Measurements from ENCODE around the gene SERINC5.
"Not testable (repeated sequence)": the region's sequence is repeated elsewhere in the genome, so short reads cannot be mapped to it uniquely, and the experiment has no call there.

SERINC5 gene

DNA sequence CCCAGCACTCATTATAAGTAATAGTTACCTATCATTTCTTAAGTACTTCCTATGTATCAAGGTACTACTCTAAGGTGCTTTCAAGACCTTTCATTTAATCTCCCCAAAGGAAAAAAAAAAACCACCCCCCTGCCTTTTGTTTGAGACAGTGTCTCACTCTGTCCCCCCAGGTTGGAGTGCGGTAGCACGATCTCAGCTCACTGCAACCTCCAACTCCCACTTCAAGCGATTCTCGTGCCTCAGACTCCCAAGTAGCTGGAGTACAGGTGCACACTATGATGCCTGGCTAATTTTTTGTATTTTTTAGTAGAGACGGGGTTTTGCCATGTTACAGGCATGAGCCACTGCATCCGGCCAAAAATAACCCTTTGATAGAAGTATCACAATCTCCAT, 29.9 kb downstream of the SERINC5 start:
- no peak for DNase-seq

DNA sequence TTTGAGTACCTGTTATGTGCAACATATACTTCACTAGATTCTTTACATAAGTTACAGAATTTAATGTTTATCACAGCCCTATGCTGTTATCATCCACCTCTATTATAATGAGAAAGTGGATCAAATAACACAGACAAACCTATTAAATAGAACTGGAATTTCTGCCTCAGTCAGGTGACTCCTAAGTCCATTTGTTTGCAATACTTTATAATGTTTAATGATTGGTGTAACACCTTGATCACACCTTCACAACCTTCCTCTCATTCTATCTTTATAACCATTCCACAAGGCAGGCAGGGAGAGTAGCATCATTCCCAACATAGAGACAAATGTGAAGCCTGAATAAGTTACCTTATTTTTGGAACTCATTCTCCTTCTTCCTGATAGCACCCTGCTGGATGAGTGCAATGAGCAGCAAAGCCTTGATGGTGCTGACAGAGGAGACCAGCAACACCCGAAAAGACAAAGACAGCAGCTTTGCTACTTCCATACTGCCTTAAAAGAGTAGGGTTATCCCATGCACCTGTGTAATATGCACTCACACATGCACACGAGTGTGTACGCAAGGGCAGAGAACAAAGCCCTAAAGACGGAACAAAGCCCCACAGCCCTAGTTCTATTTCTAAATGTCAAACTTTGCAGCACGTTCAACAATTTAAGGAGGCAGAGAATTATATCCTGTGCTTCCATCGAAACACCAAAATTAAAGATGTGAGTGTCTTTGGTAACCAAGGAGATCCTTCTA, 30.5 kb downstream of the SERINC5 start:
- DNase-seq: no peak

DNA sequence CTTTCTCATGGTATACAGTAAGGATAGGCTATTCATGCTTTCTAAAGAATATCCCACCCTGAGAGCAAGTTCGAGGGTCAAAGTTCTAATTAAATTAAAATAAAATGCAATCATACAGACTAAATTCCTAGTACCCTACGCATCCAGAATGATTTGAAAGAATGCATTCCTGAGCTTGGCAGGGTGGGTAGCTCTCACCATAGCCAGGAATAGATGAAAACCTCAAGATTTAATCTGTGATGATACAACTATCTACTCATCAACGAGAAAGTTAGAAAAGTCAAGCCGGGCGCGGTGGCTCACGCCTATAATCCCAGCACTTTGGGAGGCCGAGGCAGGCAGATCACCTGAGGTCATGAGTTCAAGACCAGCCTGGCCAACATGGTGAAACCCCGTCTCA, 32.3 kb downstream of the SERINC5 start:
- DNase-seq: no peak

DNA sequence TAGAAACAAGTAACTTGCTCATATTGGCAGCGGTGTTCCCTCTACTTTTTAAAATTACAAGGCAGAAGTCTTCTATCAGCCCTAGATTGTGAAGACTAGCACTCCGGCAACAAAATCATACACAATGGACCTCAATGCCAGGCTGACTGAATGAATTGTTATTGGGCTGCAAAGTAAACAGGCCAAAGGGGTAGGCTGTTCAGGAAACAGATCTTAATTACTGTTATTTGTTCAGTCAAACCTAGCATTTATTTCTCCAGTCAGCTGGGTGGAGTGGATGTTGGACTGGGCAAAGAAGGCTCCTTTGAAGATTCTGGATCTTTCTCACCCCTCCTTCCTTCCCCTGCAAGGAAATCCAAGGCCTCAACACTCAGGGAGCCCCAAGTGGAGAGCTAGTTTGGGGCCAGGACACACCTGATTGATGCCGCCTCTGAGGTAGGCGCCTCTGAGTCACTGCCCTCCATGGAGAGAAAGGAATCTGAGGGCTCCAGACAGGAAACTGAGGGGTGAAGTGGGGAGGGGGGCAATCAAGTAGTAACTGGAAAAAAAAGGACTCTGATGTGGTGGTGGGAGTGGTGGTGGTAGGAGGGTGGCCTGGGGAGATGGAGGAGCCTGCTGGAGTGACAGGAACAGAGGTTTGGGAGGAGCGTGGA, 35.5 kb downstream of the SERINC5 start:
- no peak for DNase-seq

DNA sequence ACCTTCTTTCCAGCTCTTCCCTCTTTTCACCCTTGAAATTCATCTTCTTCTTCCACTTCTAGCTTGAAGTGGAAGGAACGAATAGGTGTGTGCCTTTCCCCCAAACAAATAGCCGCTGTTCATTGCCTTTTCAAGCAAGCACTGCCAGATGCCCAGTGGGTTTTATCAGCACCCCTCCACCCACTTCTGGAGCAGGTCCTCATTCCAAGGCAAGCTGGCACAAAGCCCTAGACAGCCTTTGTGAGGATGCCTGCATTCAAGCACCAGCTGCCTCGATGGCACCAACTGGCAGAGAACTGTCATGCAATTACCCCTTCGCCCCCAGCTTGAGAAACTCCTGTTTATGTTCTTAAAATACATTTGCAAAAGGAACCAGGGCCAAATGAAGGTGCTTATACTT, 36.5 kb downstream of the SERINC5 start:
- DNase-seq: no peak

DNA sequence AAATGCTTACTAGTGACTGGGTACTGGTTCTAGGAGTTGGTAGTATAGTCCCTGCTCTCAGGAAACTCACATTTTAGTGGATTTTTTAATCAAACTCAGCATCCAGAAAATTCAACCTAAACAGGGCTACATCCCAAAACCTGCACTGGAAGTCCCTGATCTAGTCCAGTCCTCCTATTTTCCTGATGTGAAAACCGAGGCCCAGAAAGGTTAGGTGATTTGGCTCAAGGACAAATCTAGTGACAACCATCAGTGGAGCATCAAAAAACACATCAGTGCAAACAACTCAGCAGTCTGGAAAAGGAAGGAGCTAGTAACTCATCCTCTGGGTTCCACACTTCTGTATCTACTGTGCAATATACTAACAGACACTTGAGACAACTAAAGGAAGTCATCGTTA, 38.2 kb downstream of the SERINC5 start:
- DNase-seq: no peak

DNA sequence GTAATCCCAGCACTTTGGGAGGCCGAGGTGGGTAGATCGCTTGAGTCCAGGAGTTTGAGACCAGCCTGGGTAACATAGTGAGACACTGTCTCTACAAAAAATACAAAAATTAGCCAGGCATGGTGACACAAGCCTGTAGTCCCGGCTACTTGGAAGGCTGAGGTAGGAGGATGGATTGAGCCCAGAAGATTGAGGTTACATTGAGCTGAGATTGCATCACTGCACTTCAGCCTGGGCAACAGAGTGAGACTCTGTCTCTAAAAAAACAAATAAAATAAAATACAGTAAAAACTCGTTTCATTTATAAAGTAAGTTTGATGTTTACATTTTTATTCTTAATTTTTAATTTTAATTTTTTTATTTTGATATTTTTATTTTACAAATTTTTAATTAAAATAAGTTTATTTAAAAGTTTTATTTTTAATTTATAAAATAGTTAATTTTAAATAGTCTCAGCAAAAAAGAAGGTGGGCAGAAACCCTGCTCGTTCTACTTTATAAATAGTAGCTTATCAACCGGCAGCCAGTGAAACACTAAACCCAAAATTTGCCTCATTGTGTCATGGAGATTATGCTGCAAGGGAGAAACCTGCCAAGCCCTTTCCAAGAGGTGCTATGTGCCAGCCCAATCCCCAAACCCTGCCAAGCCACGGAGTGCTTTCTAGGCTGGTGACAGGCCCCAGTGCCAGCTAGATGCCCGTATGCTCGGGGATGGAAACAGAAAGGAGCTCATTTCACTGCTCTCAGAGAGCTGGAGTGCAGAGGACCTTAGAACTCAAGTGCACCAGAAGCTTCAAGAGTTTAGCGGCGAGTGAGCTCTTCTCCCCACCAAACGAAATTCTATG, 38.9 kb downstream of the SERINC5 start:
- DNase-seq: peak; percentile 84

DNA sequence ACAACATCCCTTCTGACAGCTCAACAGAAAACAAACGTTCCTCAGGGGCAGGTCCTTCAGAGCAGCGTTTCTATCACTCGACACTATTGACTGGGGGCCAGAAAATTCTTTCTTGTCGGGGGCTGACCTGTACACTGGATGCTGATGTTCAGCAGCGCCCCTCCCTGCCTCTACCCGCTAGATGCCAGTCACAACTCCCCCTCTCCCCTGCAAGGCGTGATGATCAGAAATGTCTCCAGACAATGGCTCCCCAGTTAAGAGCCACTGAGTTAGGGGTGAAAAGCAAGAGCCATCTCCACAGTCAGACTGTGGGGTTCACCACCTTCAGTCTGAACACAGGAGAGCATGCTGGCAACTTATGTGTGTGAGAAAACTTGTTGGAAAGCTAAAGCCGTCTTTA, 39.8 kb downstream of the SERINC5 start:
- no peak for DNase-seq

DNA sequence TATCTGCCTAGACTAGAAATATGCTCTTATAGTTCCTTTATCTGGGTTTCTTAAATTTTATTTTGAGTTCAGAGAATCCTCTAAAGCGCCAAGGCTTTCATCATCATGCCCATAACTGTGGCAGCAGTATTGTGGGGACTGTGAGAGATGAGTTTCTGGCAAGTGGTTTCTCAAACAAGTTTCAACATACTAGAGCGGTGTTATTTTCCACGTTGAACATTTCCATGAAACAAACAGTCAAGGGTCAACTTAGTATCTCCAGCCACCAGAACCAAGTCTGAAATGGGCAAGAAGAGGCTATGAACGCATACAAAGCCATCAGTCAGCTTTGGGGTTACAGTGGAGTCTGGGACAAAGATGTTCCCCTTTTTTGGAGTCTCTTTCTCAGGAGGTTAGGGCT, 40.3 kb downstream of the SERINC5 start:
- no peak for DNase-seq

DNA sequence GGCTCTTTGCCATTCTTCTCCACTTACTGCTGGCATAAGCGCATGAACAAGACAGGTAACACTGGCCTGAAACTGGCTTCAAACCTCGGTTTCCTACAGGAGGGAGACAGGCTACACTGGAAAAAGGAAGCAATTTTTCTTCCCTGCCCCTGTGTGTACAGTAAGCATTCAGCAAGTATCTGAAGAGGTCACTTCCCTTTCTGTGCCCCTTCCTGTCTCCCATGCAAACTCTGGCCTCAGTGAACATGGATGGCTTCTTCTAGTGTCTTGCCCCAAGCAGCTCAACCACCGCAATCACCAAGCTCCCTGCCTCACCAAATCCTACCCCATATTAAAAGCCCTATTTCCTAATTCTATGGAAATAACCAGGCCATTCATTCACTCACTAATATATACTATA, 42.4 kb downstream of the SERINC5 start:
- DNase-seq: no peak

DNA sequence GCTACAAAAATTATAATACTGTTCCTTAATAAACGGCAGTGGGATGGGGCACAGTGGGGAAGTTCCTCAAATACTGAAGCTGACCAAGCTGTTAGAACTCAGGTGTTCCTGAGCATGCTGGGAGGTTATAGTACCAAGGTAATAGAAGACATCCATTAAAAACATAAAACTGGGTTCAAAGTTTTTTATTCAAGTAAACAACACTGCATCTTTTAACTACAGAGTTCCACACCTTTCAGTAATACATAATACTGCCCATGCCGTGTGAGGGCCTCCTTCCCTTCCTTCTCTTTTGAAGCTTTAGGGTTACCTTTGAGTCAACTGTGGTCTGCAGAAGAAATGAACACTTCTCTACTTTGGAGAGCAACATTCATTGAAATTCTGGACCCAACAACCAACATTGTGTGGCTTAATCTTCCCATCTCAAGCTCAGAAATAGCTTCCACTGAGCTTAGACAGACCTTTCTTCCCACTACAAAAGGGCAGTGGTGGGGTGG, 43.6 kb downstream of the SERINC5 start:
- no peak for DNase-seq

DNA sequence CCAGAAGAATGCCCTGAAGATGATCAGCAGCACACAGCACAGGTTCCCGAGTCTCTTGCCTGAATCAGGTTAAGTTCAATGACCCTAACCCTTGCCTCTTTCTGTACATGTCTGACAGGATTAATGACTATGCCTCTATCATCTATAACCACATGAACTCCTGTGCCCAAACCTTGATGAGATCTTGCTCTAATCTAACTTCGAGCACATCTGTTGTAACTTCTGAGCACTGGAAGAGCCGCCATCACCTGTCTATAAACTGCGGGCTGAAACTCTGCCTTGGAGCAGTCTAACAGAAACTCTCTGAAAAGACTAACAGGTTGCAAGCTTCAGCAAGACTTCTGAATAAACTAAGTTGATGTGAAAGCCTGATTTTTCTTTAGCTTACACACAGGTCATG, 44.5 kb downstream of the SERINC5 start:
- no peak for DNase-seq

DNA sequence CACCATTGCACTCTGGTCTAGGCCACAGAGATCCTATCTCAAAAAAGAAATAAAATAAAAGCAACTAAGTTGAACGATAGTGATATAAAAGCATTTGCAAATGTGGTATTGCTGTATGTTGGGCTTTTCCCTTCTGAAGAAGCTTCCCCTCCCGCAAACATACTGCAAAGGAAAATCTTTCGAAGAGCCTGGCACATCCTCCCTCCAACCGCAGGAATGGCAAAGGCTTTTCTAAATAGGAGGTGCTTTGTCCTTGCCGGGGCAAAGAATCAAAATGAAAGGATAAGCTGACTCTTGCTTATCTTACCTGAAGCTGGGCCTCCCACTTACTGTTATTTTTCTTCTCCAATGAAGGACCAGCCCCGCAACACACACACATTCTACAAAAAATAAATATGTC, 45.8 kb downstream of the SERINC5 start:
- DNase-seq: no peak

DNA sequence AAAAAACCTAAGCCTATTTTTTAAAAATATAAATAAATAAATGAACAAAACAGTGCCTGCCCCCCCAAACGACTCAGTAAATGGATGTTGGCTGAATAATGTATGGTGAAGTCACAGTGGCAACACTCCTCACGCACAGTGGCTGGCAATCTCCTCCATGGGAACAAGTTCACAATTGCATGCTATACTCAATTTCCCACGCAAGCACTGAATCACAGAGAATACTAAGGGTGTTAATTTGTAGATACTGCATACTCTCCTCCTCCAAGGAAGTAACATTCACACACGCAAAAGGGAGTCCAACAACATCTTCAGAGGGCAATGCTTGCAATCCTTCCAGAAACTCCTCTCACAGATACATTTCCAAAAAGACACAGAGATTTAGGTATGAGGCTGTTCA, 47.5 kb downstream of the SERINC5 start:
- DNase-seq: no peak

DNA sequence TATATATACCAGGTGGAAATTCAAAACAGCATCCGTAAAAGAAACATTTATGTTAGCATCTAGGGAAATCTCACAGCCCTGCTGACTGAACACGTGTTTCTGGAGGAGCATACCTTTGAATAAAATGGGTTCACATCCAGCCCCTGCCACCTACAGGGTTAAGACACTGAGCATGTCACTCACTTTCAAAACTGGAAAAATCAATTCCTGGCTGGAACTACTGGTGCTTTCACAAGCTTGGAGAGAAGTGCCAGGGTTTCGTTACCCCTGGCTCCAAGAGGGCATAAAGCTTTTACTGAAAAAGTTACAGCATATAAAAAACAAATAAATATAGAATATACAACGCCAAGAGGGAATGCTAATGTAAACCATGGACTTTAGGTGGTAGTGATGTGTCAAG, 48.0 kb downstream of the SERINC5 start:
- no peak for DNase-seq

DNA sequence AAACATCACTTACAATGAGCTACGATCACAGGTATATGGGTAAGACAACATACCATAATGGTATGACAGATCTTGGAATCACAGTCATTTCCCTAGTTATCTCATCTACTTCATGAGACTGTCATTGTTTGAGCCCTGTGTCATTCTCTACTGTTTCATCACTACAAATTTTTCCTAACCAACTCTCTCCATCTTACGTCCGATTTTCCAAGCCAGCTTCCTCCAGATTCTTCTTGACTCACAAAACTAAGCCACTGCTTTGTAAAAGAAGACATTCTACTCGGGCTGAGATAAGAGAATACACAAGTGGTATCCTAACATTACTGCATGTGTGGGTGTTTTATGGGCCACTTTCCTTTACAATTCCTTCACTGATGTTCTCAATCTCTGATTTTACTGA, 49.6 kb downstream of the SERINC5 start:
- DNase-seq: no peak

DNA sequence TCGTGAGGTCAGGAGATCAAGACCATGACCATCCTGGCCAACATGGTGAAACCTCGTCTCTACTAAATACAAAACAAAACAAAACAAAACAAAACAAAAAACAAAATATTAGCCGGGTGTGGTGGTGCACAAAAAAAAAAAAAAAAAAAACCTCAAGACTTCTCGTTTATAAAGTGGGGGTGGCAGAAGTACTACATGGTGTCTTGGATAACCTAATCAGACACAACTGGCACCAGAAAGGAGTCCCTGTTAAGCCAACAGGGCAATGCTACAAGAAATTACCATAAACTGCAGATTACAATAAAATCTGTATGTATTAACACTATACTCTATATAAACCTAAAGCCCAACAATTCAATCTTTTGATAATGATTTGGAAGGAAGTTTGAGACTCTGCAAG, 50.0 kb downstream of the SERINC5 start:
- DNase-seq: no peak

DNA sequence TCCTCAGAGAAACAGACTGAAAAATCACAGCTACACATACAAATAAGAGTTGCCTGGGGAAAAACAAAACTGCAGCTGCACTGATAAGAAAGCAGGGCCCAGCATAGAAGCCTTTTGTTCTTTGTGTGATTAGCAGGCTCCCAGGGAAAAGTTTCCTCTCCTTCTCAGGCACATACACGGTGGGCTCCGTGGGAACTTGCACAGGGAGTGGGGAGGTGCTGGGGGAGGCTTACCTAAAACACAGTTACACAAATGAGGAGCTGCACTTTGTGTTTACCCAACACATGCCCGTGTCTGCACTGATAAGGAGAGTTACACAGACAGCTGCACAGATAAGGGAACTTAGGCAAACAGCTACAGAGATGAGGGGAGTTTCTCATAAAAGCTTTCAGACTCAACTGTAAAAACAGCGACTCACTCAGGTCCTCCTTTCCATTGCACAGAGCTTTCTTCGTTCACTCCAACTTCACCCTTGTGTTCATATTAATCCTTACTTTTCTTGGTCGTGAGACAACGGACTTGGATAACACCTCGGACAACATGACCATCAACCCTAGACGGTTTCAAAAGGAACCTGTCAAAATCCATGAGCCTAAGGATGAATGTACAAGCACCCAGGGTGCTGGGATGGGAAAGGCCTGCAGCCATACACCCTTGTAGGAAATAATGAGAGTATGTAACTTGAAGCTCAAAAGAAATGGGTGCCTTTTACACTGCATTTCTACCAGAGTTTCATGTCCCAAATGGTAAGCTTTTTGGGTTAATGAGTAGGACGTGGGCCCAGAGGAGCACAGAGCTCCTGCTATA, 50.8 kb downstream of the SERINC5 start:
- no peak for DNase-seq

DNA sequence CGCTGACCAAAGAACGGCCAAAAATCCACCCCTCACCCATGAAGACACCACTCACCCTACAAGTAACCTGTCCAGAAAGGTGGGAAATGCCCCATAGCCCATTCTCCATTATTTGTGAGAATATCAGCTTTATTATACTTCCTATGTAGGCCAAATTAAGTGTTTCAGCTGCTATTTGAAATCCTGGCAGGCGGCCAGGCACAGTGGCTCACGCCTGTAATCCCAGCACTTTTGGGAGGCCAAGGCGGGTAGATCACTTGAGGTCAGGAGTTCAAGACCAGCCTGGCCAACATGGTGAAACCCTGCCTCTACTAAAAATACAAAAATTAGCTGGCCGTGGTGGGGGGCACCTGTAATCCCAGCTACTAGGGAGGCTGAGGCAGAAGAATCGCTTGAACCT, 54.1 kb downstream of the SERINC5 start:
- DNase-seq: not testable (repeated sequence)

DNA sequence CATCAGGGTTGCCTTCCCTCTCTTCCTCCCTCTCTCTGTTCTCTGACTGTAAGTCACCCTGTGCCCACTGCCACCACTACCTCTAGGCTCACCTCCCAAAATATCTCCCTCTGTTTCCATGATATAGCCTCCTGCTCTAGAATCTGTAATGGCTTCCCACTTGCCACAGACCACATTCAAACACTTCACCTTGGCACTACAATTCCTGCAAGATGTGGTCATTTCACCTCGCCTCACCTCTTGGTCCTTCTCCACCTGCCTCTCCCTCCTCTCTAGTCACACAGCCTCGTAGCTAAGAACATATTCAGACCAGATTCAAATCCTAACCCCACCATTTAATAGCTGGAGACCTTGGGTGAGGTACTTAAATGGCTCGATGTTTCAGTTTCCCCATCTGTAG, 56.9 kb downstream of the SERINC5 start:
- no peak for DNase-seq

DNA sequence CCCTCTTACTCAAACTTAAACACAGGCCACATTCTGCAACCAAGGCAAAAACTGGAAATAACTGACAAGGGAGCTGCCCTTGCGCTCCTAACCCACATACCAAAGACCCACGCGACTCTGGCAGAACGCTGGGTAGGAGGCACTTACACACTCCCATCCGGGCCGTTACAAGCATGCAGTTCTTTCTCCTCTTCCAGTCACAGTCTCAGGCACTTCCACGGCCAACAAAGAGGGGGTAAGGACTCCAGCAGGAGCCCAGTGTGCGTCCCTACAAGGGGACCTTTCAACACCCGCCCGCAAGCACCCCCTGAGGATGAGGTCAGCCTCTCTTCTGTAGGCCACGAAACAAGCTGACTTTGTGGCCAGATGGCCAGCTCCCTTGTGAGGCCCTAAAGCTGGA, 57.4 kb downstream of the SERINC5 start:
- no peak for DNase-seq

DNA sequence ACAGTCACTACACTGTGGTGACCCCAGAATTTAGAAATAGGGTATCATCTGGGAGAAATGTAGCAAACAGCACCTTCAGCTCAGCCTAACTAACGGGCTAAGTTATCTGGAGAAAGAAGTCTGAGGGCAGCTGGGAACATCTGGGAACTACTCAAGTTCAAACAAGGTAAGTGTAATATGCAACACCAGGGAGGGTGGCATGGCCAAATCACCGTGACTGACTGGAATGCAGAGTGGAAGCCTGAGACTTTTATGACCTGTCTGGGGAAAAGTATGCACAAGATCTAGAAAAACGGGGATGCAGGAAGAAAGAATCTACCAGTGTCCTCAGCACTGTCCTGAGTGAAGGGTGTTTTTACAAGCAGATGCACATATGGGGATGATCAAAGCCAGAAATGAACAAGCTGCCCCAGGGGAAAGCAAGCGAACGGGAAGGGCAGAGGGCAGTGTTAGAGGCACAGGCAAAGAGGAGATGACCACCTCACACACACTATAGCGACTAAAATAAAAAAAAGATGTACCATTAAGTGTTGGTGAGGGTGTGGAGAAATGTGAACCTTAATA, 59.9 kb downstream of the SERINC5 start:
- DNase-seq: no peak

DNA sequence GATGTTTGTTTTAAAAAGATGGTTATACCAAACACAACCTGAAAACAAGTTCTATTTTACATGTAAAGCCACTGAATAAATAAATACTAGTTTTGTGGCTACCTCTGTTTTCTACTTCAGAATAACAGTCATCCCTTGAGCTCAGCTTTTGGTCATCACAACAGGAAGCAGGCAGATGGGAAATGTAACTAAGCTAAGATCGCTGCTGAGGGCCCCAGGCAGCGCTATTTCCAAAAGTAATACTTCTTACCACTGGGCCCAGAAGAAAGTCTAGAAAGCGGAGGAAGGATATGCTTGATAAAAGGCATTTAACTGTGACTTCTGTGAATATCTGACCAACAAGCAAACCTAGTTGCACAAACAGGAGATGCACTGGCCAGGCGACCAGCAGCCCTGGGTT, 61.4 kb downstream of the SERINC5 start:
- DNase-seq: no peak

Measured in NCI-H1694 (cell line).